Measurements from ENCODE around the gene PODN.

PODN gene

DNA sequence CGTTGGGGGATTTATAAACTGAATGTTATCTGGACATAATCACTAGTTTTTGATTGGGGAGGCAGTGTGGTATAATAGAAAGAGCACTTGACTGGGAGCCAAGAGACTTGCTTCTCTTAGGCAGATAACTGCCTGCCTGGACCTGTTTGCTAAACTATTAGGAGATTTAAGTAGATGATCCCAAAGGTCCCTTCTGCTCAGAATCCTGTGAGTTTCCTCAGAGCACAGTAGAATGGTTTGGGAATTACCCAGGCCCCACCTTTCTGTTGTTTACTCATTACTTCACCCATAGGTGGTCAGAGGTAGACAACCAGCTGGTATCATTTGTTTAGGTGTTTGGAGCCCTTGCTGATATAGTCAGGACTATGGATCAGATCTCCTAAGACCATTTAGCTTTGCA is 10.3 kb upstream of the PODN start:
- DNase-seq, result no peak

DNA sequence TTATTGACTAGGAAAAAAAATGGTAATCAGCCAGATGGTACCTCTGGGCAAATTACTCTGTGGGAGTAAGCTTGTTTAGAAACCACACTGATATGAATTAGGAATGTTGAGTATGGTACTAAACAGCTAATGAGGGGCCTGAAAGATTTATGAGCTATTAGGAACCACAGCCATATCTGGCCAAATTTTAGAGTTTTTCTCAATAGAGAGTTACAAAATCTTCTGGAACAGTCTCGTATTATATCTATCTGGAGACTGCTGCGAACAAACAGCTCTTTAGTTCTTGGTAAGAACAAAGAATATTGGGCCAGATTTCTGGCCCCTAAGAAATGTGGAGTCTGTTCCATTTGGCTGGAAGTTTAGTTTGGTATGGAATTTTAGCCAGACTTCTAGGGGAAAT is 4.9 kb upstream of the PODN start:
- DNase-seq, result no peak

DNA sequence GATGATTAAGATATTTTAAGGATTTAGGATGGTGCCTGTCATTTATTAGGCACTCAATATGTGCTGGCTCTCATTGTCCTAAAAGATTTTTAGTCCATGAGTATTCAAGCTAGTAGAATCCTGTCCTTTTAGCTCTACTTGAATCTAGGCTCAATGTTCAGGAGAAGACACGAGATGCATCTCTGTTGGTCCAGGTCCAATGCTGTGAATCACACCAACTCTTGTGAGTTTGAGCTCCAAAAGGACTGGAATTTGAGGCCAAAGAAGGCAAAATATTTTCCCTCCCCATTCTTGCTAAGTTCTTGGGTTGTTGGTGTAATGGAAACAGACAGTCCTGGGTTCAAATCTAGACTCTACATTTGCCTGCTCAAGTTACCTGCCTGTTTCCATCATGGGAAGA is 1.4 kb upstream of the PODN start:
- no peak for DNase-seq

DNA sequence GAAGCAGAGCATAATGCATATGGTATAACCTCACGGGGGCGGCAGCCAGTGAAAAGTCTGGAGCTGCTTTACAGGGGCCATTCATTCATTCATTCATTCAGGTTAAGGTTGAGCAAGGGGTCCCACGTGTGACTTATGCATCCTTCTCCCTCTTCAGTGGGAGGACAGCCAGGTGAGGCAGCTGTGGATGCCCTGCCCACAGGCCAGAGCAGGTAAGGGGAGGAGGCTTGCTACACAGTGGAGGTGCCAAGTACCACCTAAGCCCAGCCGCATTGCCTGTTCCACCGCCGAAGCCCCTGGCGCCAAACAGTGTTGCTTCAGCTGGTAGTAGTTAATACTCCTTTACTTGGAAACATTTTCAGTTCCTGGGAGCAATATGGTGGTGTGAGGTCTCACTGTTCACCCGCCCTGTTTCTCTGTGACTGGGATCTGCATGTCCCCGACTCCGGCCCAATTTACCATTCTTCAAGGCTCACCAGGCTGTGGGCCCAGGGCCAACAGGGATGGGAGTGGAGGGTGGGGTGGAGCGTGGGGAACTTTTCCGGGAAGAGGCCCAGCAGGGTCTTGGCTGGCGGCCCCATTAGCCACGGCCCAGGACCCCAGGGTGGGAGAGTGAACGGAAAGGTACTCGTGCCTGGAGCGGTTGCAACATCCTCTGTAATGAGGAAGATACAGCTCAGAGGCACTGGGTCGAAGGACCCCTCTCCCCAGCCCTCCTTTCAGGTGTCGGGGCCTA is 722 bp upstream of the PODN start:
- no peak for DNase-seq

DNA sequence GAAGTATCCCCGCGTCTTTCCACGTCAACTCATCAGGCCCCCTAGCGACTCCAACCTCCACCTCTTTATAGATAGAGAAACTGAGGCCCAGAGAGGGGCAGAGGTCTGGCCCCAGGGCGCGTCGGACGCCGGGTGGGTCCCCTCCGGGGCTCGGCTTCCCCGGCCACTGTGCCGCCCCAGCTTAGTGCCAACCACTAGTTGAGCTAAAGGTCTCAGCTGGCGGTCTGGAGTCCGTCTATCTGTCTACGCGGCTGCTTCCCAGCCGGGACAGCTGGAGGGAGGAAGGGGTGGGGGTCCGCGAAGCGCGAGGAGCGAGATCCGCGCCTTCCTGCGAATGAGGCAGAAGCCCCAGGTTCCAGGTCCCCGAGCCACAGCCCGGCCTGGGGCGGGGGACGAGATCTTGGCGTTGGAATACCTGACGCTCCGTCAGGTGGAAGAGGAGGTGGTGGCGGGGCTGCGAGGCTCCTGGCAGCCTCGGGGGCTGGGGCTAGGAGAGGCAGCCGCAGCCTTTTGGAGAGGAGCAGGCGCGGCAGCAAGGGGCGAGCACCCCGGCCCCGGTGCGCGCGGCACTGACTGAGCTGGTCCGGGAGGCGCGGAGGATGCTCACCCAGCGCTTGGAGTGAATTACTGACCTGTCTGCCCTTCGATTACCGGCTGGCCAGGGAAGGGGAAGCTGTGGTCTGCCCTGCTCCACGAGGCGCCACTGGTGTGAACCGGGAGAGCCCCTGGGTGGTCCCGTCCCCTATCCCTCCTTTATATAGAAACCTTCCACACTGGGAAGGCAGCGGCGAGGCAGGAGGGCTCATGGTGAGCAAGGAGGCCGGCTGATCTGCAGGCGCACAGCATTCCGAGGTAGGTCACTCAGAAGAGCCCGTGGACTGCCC is 937 bp downstream of the PODN start:
- no peak for DNase-seq

DNA sequence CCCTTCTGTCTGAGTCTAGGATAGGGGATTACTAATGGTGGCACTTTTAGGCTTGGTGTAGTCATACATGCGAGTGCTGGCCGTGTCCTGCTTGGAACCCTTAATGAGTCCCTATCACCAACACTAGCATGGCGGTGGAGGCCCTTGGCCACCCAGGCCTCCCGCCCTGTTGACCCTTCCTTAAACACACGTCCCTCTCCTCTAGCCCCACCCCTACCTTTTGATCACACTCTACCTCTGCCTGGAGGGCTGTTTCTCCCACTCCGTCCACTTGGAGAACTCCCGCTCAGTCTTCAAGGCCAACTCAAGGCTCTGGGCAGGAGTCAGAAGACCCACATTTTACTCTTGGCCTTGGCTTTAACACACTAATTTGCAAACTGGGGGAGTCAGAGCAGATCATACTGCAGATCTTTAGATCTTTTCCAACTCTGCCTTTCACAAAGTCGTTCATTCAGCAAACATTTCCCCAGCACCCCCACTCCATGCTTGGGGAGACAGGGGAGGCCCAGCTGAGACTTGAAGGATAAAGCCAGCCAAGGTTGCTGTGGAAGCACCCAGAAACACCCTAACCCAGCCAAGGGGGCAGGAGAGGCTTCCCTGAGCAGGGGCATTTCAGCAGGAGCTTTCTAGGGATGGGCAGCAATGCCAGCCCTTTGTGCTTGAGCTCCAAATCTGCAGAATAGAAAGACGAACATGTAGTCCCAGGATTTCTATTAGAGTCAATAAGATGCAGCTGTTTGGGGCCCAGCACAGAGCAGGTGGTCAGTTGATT is 1.9 kb downstream of the PODN start:
- DNase-seq, result no peak

DNA sequence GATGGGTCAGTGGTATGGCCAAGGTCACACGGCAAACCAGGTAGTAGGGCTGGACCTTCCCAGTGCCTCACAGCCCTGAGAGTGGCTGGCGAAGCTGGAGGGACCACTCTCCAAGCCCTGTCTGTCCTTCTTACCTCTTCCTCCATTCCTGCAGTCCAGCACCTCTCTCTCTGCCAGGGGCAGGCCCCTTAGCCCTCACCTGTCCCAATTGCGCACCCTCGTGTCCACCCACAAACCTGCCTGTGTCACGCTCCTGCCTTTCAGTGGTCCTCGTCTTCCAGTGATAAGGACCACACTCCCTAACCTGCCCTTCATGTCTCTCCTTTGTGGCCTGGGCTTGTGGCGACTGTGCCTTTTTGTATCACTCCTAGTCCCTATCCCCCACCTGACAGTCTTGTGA is 3.4 kb downstream of the PODN start:
- no peak for DNase-seq

DNA sequence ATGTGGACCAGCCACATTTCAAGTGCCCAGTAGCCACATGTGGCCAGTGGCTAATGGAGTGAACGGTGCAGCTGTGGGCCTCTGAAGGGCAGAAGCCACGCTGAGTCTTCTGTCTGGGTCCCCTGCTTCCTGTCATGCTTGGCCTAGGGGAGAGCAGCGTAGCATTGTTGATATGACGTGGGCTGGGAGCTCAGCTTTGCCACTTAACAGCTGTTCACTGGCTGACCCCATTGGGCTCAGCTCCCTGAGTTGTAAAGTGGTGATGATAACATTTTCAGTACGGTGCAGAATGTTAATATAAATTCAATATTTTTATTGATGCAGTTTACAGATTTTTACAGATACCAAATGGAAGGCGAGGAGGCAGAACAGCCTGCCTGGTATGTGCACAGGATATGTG is 4.5 kb downstream of the PODN start:
- DNase-seq, result no peak

DNA sequence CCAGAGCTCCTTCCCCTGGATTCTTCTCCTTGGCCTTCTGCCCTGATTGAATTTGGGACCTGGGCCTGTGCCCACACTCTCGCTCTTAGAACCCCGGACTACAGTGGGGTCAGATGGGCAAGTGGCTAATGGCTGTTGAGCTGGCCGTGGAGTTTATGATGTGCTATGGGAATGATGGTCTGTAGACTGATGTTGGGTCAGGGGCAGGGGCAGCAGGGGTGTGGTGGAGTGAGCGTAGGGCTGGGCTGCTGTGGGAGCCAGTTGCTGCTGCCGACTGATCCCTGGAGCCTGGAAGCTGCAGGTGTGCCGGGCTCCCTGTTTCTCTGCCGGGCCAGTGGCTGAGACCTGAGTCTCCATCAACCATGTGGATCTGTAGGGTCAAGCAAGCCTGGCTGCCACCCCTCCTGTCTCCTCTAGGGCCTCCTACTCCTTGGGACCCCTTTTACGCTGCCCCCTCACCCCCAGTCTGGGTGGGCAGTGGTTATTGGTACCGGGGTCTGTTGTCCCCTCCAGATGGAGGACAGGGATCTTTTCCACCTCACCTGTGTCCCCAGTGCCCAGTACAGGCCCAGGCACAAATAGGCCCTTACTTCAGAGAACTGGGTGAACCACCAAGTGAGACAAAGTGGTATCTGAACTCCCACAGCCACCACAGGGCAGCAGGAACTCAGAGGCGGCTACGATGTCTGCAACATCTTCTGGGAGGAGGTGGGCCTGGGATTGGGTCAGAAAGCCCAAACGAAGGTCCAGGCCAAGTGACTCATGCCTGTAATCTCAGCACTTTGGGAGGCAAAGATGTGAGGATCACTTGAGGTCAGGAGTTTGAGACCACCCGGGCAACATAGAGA is 5.1 kb downstream of the PODN start:
- DNase-seq, result peak; percentile 15

DNA sequence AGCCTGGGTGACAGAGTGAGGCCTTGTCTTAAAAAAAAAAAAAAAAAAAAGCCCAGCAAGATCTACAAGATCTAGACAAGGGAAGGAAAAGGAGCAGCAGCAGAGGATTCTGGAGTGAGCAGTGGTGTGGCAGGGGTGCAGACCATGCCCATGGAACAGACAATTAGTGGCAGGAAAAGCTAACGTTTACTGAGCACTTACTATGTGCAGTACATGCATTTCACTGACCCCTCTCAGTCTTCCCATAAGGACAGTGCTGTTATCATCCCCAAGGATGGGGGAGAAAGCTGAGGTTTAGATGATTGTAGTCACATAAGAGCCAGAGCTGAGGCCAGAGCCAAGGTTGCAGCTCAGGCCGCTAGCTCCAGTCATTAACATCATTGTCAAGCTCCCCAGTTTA is 5.9 kb downstream of the PODN start:
- no peak for DNase-seq

DNA sequence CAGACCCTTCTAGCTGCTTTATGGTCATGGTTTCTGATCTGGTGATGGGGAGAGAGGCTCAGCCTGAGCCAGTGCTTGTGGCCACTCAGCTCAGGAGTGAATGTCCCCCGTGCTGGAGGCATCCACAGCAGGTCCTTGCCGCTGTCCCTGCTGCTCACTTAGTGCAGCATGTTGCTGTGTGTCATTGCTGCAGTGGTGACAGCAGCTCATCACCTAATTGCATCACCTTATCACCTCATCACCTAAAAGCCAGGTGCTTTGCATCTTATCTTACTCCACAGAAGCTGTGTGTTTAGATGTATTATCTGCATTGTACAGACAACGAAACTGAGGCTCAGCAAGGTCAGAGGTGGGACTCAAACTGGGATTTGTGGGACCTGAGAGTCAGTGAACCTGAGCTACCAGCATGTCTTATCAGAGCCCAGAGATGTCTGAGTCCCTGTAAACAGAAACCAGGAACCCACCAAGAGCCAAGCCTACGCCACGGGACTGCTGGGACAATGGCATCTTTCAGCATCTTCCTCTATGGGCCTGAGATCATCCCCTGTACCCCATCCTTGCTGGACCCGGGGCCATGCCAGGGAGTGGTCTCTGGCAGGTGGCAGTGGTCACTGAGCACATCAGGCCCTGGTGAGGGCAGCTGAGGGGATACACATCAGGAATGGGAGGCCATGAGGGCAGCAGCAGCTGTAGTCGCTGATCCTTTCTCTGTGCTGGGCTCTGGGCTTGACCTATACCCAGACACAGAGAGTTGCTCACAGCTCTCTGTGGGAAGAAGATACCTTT is 6.5 kb downstream of the PODN start:
- DNase-seq, result peak; percentile 12

DNA sequence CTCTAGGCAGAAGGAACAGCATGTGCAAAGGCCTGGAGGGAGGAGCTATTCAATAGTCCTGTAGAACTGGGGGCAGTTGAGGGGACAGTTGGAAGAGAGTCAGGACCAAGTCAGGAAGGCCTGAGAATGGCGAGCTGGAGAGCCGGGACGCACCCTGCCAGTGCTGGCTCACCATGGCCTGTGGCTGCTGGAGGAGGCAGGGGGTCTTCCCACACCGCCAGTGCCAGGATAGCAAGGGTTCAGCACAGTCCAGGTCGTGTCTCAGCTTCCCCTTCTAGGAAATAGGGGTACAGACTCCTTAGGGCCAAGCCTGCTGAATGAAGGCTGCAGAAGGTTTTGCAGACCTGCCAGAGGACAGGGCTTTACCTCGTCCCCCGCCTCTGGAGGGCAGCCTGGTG is 7.3 kb downstream of the PODN start:
- DNase-seq, result peak; percentile 9

DNA sequence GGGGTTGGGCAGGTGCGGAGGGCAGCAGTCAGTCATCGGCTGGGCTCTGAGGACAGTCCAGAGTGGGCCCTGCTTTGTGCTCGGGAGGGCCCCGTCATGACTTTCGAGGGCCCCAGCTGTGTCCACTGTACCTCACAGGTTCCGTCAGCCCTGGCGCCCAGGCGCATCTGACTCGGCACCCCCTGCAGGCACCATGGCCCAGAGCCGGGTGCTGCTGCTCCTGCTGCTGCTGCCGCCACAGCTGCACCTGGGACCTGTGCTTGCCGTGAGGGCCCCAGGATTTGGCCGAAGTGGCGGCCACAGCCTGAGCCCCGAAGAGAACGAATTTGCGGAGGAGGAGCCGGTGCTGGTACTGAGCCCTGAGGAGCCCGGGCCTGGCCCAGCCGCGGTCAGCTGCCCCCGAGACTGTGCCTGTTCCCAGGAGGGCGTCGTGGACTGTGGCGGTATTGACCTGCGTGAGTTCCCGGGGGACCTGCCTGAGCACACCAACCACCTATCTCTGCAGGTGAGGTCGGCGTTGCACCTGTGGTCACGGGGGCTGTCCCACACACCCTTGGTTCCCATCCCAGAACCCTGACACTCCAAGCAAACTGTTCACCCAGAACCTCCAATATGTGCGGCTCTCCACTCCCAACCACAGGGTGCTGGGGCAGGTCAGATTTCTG is 7.8 kb downstream of the PODN start:
- DNase-seq, result peak; percentile 14

DNA sequence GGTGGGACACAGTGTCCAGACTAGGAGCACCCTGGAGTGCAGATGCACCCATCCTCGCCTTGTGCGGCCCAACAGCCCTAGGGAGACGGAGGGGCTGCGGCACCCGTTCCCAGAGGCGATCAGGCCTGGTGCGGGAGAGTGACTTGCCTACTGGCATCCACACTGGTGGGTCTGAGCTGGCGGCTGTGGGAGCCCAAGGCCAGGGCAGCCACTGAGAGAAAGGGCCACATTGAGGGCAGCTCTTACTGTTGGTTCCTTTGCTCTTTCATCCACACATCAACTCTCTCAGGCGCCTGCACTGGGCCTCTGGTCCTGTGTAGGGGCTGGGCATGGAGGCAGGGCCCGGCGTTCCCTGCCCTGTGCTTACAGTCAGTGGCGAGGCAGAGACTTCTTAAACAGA is 8.6 kb downstream of the PODN start:
- peak; percentile 15 for DNase-seq

DNA sequence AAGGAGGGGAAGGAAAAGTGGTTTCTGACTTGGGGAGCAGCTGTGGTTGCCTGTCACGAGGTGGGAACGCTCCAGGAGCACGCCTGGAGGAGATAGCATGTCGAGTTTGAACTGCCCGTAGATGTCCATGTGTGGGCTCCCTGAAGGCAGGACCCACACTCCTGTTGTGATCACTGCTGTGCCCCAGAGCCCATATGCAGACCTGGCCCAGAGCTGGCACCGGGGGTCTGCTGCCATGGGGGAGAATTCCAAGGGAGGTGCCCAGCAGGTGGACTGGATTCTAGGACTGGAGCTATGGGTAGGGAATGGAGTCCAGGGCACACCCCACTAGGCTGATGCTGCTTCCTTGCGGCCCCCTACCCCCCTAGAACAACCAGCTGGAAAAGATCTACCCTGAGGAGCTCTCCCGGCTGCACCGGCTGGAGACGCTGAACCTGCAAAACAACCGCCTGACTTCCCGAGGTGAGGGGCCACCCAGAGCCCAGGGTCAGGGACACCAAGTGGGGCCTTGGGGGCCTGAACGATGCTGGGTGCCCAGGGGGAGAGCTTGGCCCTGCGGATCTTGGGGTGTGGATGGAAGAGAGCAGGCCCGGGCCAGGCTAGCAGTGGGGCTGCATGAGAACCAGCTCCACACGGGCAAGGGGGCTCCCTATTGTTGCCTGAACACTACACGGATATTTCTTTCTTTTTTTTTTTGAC is 9.3 kb downstream of the PODN start:
- DNase-seq, result no peak

DNA sequence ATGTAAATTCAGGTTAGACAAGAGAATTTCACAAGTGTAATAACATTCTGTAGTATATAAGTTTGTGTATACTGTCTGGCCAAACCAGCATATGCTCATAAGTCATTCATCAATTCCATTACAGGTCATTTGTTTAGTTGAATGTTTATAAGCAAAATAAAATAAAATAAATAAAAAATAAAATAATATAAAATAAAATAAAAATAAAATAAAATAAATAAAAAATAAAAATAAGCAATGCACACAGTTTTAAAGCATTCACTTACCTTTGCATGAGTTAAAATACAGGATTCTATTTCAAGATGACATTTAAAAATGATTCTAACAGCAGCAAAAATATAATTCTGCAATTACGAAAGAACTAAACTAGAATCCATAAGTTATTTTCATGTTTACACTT is 9.9 kb downstream of the PODN start:
- DNase-seq, result no peak

DNA sequence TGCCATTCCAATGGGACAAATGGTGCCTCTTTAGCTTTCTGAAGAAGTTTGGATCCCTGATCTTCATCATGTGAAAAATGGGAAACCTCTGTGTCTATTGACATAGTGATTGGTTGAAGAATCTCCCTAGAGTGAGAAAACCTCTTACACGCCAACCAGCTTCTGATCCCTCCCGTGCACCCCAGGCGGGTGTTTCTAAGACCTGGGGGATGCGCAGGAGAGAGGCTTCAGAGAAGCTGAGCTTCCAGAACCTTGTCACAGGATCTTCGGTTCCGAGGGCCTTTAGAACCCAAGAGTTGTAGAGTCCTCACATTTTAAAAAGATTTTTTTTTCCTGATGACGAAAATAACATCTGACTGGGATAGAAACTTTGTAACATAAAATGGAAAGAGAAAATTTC is 11.3 kb downstream of the PODN start:
- DNase-seq, result no peak

DNA sequence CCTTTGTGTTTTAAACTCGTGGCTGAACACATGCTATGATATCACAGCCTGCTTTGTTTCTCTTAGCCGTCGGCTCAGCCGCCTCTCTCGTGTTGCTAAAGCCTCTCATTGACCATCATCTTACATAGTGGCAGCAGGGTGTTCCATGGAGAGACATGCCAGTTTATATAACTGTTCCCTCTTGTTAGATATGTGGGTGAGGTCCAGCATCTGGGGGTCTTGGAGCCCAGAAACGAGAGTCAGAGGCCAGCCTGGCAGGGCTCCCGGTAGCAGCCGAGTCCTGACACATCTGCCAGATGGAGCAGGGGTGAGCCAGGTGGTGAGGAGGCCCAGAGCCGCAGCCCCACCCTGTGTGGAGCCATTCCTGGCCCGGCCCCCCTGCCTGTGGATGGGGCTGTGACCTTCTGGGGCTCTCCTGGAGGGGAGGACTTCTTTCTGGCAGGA is 11.9 kb downstream of the PODN start:
- no peak for DNase-seq

DNA sequence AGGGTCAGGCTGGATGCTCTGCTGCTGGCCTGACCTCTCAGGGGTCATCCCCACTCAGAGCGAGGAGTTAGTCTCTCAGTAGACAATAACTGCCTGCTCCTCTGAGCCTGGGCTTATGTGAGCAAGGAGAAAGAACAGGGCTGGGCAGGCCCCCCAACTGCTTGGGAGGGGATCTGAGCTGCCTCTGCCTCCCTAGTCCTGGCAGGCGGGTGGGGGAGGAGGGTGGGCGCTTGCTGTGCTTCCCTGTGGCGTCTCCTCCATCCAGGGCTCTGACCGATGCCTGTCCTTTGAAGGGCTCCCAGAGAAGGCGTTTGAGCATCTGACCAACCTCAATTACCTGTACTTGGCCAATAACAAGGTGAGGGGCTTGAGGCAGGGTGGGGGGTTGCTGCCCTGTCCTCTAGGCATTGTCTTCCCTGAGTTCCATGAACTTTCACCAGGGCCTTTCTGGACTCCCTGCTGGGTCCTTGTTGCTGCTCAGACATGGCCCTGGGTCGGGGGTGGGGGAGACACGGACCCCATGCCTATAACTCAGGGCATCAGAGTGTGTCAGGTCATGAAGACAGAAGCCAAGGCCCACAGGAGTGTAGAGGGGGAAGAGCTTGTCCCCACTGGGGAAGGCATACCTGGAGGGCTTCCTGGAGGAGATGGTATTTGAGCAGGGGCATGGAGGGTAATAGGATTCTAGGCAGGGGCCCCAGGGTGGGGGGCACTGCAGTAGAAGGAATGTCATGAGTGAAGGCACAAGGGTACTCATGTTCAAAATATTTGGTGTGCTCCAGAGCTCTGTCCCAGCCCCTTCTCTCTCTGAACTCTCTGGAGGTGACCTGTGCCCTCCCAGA is 12.5 kb downstream of the PODN start:
- DNase-seq, result peak; percentile 9

DNA sequence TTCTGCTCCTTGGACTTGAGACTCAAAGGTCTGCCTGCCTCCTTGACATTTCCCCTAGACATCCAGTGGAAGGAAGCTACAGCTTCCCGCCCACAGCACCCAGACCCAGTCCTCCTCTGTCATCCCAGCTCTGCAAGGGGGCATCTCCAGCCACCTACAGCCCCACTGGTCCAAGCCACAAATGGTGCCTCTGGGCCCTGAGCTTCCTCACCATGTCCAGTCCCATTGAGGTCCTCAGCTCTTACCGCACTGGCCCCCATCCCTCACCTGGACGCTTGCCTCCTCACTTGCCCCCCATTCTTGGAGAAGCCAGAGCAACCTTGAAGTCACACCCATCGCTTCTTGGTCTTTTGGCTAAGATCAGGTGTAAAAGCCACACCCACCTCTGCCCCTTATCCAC is 13.2 kb downstream of the PODN start:
- DNase-seq, result no peak

Measured in CD4-positive, alpha-beta T cell treated with Interleukin-15 for 1 hour (primary cell).